ENCODE results near the gene MXD3. TPM values are rescaled to one million over a fixed set of nuclear protein-coding genes. Genes with fewer than 3 reads are reported as not detected.

The MXD3 gene
- total and polyA plus RNA-seq, 4 donors = 7.4 to 29.0 (median 12.9) TPM

GRCh38 chr5:177299697-177300096, 12.0 kb downstream of the MXD3 start:
- 60 to 76% methylated on average over 9 of the region's 9 CpGs for WGBS, 2 donors
- Histone ChIP-seq H3K27me3 (ENCODE audit: control insufficient read depth in 3 of 3, insufficient read depth in 3 of 3, low read length in 2 of 3) (no peaks in the 10 kb centered on the region), H3K4me1 (ENCODE audit: control insufficient read depth in 5 of 5, insufficient read depth in 5 of 5, low read length in 5 of 5) (peaks cover 0 to 30% (median 18%) of the 10 kb centered on the region in 5 donors), H3K36me3 (ENCODE audit: control insufficient read depth in 4 of 4, insufficient read depth in 4 of 4, low read length in 4 of 4) (peaks cover 4 to 26% (median 17%) of the 10 kb centered on the region in 4 donors), H3K4me3 (no peak overlapping the region), H3K27ac (ENCODE audit: low read depth in 1 of 2, low read length in 1 of 2) (peak overlapping the region in 1 of 2 donors; percentile 85), H3K9ac (ENCODE audit: insufficient read depth in 1 of 2, low read length in 2 of 2) (no peak overlapping the region), H3K9me3 (ENCODE audit: control insufficient read depth in 4 of 4, insufficient read depth in 3 of 4, low read length in 3 of 4) (no peaks in the 10 kb centered on the region)
- DNase-seq (no peak), ATAC-seq (ENCODE audit: insufficient read depth, low FRiP score) (no peak)
- TF ChIP-seq, protein P1, sequence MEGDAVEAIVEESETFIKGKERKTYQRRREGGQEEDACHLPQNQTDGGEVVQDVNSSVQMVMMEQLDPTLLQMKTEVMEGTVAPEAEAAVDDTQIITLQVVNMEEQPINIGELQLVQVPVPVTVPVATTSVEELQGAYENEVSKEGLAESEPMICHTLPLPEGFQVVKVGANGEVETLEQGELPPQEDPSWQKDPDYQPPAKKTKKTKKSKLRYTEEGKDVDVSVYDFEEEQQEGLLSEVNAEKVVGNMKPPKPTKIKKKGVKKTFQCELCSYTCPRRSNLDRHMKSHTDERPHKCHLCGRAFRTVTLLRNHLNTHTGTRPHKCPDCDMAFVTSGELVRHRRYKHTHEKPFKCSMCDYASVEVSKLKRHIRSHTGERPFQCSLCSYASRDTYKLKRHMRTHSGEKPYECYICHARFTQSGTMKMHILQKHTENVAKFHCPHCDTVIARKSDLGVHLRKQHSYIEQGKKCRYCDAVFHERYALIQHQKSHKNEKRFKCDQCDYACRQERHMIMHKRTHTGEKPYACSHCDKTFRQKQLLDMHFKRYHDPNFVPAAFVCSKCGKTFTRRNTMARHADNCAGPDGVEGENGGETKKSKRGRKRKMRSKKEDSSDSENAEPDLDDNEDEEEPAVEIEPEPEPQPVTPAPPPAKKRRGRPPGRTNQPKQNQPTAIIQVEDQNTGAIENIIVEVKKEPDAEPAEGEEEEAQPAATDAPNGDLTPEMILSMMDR (IDR thresholded peaks at IDR 0.05; ENCODE audit: control extremely low read depth, extremely low read depth) = no peak

GRCh38 chr5:177297922-177298321, 13.8 kb downstream of the MXD3 start:
- H3K27ac ChIP-seq (ENCODE audit: low read depth in 1 of 2, low read length in 1 of 2) = no peak overlapping the region
- TF ChIP-seq, protein P1 (IDR thresholded peaks at IDR 0.05; ENCODE audit: control extremely low read depth, extremely low read depth) = no peak
- no peaks in the 10 kb centered on the region for H3K27me3 ChIP-seq (ENCODE audit: control insufficient read depth in 3 of 3, insufficient read depth in 3 of 3, low read length in 2 of 3)
- no peaks in the 10 kb centered on the region for H3K9me3 ChIP-seq (ENCODE audit: control insufficient read depth in 4 of 4, insufficient read depth in 3 of 4, low read length in 3 of 4)
- DNase-seq = no peak
- H3K36me3 ChIP-seq (ENCODE audit: control insufficient read depth in 4 of 4, insufficient read depth in 4 of 4, low read length in 4 of 4) = peaks cover 10 to 41% (median 31%) of the 10 kb centered on the region in 4 donors
- 68 to 75% methylated on average over 2 of the region's 2 CpGs for WGBS, 2 donors
- H3K4me3 ChIP-seq = no peak overlapping the region
- ATAC-seq (ENCODE audit: insufficient read depth, low FRiP score) = no peak
- H3K4me1 ChIP-seq (ENCODE audit: control insufficient read depth in 5 of 5, insufficient read depth in 5 of 5, low read length in 5 of 5) = peaks cover 0 to 29% (median 18%) of the 10 kb centered on the region in 5 donors
- H3K9ac ChIP-seq (ENCODE audit: insufficient read depth in 1 of 2, low read length in 2 of 2) = no peak overlapping the region

DNA sequence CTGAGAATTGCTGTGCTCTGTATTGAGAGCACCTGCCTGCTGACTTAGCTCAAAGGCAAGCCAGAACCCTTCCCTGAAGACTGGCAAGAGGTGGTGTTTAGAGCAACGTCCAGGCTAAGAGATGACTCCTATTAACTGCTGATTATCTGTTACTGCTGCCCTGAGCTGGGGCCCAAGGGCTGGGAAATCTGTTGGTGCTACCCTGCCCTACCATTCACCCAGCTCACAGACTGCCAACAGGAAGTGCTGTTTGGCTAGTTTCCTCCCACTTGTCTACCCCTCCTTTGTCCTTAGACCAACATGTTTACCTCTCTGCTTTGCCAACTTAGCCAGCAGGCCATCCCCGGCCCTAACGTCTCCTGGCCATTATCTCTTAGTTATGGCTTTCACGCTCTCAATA, 15.1 kb downstream of the MXD3 start:
- Histone ChIP-seq H3K9me3 (ENCODE audit: control insufficient read depth in 4 of 4, insufficient read depth in 3 of 4, low read length in 3 of 4) (no peaks in the 10 kb centered on the region), H3K27ac (ENCODE audit: low read depth in 1 of 2, low read length in 1 of 2) (peak overlapping the region in 1 of 2 donors; percentile 54), H3K4me1 (ENCODE audit: control insufficient read depth in 5 of 5, insufficient read depth in 5 of 5, low read length in 5 of 5) (peaks cover 0 to 19% (median 13%) of the 10 kb centered on the region in 5 donors), H3K27me3 (ENCODE audit: control insufficient read depth in 3 of 3, insufficient read depth in 3 of 3, low read length in 2 of 3) (no peaks in the 10 kb centered on the region), H3K9ac (ENCODE audit: insufficient read depth in 1 of 2, low read length in 2 of 2) (no peak overlapping the region), H3K36me3 (ENCODE audit: control insufficient read depth in 4 of 4, insufficient read depth in 4 of 4, low read length in 4 of 4) (peaks cover 17 to 47% (median 38%) of the 10 kb centered on the region in 4 donors), H3K4me3 (no peak overlapping the region)
- TF ChIP-seq, protein P1 (IDR thresholded peaks at IDR 0.05; ENCODE audit: control extremely low read depth, extremely low read depth) = no peak
- ATAC-seq (ENCODE audit: insufficient read depth, low FRiP score) = no peak
- WGBS, 2 donors = 31 to 33% methylated on average over 4 of the region's 4 CpGs
- DNase-seq = no peak

GRCh38 chr5:177295924-177296323, 15.8 kb downstream of the MXD3 start:
- H3K4me3 ChIP-seq = no peak overlapping the region
- ATAC-seq (ENCODE audit: insufficient read depth, low FRiP score) (no peak), DNase-seq (no peak)
- H3K9me3 ChIP-seq (ENCODE audit: control insufficient read depth in 4 of 4, insufficient read depth in 3 of 4, low read length in 3 of 4) = no peaks in the 10 kb centered on the region
- WGBS, 2 donors = 42 to 73% methylated on average over 9 of the region's 9 CpGs
- H3K9ac ChIP-seq (ENCODE audit: insufficient read depth in 1 of 2, low read length in 2 of 2) = no peak overlapping the region
- H3K4me1 ChIP-seq (ENCODE audit: control insufficient read depth in 5 of 5, insufficient read depth in 5 of 5, low read length in 5 of 5) = peaks cover 0 to 12% (median 6%) of the 10 kb centered on the region in 5 donors
- H3K27ac ChIP-seq (ENCODE audit: low read depth in 1 of 2, low read length in 1 of 2) = no peak overlapping the region
- TF ChIP-seq, protein P1 (IDR thresholded peaks at IDR 0.05; ENCODE audit: control extremely low read depth, extremely low read depth) = no peak
- no peaks in the 10 kb centered on the region for H3K27me3 ChIP-seq (ENCODE audit: control insufficient read depth in 3 of 3, insufficient read depth in 3 of 3, low read length in 2 of 3)
- peaks cover 19 to 48% (median 39%) of the 10 kb centered on the region in 4 donors for H3K36me3 ChIP-seq (ENCODE audit: control insufficient read depth in 4 of 4, insufficient read depth in 4 of 4, low read length in 4 of 4)
